D721Med (cell line): ENCODE results near the gene RNASEH2B.

Experiments
- DNase-seq: peaks from one replicate; pipeline ENCODE4 v3.0.0; 2011; ENCODE audit warnings: low spot score; ENCODE audit not compliant: insufficient read length
- FAIRE-seq: peaks from 2 replicates; lab custom pipeline; 2011; peaks lifted over from hg19 to GRCh38; lab: Jason Lieb, UNC
- CTCF ChIP-seq: IDR thresholded peaks from 2 replicates; pipeline ENCODE4 v1.5.1; 2012; ENCODE audit warnings: mild to moderate bottlenecking, control low read depth; ENCODE audit not compliant: insufficient read depth; ENCODE audit errors: missing control alignments

The RNASEH2B gene

DNA sequence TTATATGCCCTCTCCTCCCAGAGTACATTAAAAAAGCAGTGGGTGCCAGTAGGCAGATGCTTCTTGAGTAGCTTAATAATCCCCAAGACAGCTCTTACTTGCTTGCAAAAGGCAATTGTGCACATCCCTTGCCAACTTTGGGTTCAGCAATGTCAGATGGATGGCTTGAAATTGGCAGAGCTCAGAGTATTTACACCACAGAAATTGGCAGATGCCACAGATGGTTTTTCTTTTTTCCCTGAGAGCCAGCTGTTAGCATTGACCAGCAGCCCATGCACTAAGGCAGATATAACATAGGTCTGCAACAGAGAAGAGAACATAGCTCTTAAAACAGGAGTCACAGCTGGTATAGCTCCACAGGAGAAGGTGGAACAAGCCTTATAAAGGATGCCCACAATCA is 18.4 kb upstream of the RNASEH2B start:
- DNase-seq: no peak
- FAIRE-seq: no peak
- no peak for TF ChIP-seq CTCF

GRCh38 chr13:50892210-50892944 is 17.2 kb upstream of the RNASEH2B start:
- DNase-seq: no peak
- no peak for FAIRE-seq
- TF ChIP-seq CTCF: no peak

- DNase-seq (no peak), FAIRE-seq (no peak)
- TF ChIP-seq CTCF: no peak
These were observed 16.3 kb upstream of the RNASEH2B start for GRCh38 chr13:50893211-50893852.

DNA sequence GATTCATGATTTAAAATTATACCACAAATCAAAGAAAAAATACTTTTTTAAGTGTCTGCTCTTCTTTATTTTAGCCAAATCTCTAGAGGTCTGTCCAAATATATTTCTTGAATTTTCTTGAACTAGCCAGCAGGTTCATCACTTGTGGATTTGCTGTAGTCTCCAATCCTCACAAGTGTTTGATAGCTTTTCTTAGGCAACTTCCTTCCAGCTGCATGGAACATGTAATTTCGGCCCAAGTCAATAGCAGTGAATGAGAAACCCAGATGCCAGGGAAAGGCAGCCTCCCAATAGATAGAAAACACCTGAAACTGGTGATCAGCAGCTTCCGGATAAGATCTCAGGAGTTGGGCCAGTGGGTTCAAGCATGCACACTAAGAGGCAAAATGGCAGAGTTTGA is 15.6 kb upstream of the RNASEH2B start:
- no peak for DNase-seq
- no peak for FAIRE-seq
- TF ChIP-seq CTCF: no peak

GRCh38 chr13:50894504-50894903 is 15.1 kb upstream of the RNASEH2B start:
- no peak for DNase-seq
- FAIRE-seq: no peak
- no peak for TF ChIP-seq CTCF

DNA sequence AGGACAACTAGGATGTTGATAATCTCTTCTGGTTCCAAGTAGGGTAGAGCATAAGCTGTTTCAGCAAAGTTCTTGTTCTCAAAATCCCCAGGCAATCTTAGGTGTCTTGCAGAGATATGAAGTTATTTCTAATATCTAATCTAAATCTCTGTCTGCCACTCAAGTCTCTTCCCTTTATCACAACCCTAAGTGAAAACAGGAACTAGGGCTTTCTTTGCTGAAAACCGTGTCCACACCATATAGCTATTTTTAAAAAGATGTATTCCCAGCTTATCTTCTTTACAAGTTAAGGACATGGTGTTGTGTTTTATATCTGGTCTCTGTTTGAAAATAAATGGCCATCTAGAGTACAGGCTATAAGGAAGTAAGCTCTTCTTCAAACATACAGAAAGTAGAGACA is 11.3 kb upstream of the RNASEH2B start:
- FAIRE-seq (no peak), DNase-seq (no peak)
- no peak for TF ChIP-seq CTCF

DNA sequence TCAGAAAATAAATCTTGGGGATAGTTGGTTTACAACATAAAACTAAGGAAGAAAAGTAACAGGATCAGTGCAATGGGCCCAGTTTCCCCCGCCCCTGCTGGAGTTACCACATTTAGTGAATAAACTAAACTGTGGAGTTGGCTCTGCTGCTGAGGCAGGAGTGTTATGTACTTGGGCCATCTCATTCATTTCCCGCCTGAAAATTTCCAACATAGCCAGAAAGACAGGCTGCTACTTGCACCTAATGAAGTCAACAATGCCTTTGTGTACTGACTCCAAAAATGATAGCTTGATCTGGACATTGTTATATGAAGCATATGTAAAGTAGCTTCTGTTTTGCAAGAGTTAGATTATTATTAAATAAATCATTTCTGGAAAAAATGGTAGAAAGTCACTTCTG is 7.9 kb upstream of the RNASEH2B start:
- FAIRE-seq (no peak), DNase-seq (no peak)
- no peak for TF ChIP-seq CTCF
